Neuronal stem cell (in vitro differentiated cells): ENCODE data around the gene CDH18.

Experiments
- DNase-seq: peaks from one replicate; pipeline ENCODE4 v3.0.0-alpha.2; 2013; ENCODE audit warnings: low spot score
- H2AFZ ChIP-seq: one replicate; pipeline ENCODE4 v1.6.1; 2013; ENCODE audit warnings: mild to moderate bottlenecking, low read length, inconsistent platforms
- H2AK5ac ChIP-seq: 2 replicates; pipeline ENCODE4 v1.6.1; 2013; ENCODE audit warnings: low read depth, mild to moderate bottlenecking, inconsistent platforms, low read length, moderate library complexity, mixed read lengths
- H2BK120ac ChIP-seq: 2 replicates; pipeline ENCODE4 v1.6.1; 2013; ENCODE audit warnings: low read depth, mild to moderate bottlenecking, inconsistent platforms, low read length, moderate library complexity, mixed read lengths
- H2BK12ac ChIP-seq: one replicate; pipeline ENCODE4 v1.6.1; 2013; ENCODE audit warnings: low read length, inconsistent platforms
- H2BK15ac ChIP-seq: 2 replicates; pipeline ENCODE4 v1.6.1; 2013; ENCODE audit warnings: mild to moderate bottlenecking, low read length, inconsistent platforms, mixed read lengths
- H2BK5ac ChIP-seq: one replicate; pipeline ENCODE4 v1.6.1; 2013; ENCODE audit warnings: inconsistent platforms, mild to moderate bottlenecking, low read length, moderate library complexity
- H3K14ac ChIP-seq: one replicate; pipeline ENCODE4 v1.6.1; 2013; ENCODE audit warnings: low read length, inconsistent platforms
- H3K18ac ChIP-seq: 2 replicates; pipeline ENCODE4 v1.6.1; 2013; ENCODE audit warnings: low read length, inconsistent platforms
- H3K23ac ChIP-seq: 2 replicates; pipeline ENCODE4 v1.6.1; 2013; ENCODE audit warnings: low read depth, mild to moderate bottlenecking, mixed read lengths, low read length, inconsistent platforms; ENCODE audit not compliant: poor library complexity
- H3K27ac ChIP-seq: replicated peaks from 3 replicates; pipeline ENCODE4 v1.5.1; 2013; ENCODE audit warnings: low read length, inconsistent platforms
- H3K27me3 ChIP-seq, 3 experiments: 2 replicates each; pipeline ENCODE4 v1.6.1; 2013; ENCODE audit warnings: low read length in 3 of 3, mild to moderate bottlenecking in 2 of 3, inconsistent platforms in 1 of 3, low read depth in 1 of 3, mixed read lengths in 1 of 3, moderate library complexity in 1 of 3; ENCODE audit not compliant: control insufficient read depth in 3 of 3, insufficient read depth in 3 of 3
- H3K36me3 ChIP-seq, 2 donors: replicated peaks in 1 of 2; 2 replicates each; pipeline ENCODE4 v1.6.1; 2013; ENCODE audit warnings: low read length in 2 of 2; ENCODE audit not compliant: control insufficient read depth in 2 of 2, insufficient read depth in 2 of 2
- H3K4ac ChIP-seq: 2 replicates; pipeline ENCODE4 v1.6.1; 2013; ENCODE audit warnings: inconsistent platforms, mild to moderate bottlenecking, low read length, moderate library complexity
- H3K4me1 ChIP-seq, 2 donors: 1 replicate in 1 of 2; 2 replicates in 1 of 2; pipeline ENCODE4 v1.6.1; 2013; ENCODE audit warnings: low read length in 2 of 2, low read depth in 1 of 2; ENCODE audit not compliant: control insufficient read depth in 2 of 2, insufficient read depth in 1 of 2
- H3K4me2 ChIP-seq: one replicate; pipeline ENCODE4 v1.6.1; 2013; ENCODE audit warnings: mild to moderate bottlenecking, low read length, inconsistent platforms; ENCODE audit not compliant: insufficient read depth, poor library complexity, severe bottlenecking
- H3K4me3 ChIP-seq, 2 donors: 2 replicates each; pipeline ENCODE4 v1.5.1; 2013; ENCODE audit warnings: low read length in 2 of 2, mild to moderate bottlenecking in 2 of 2, inconsistent platforms in 1 of 2, moderate library complexity in 1 of 2
- H3K79me1 ChIP-seq: one replicate; pipeline ENCODE4 v1.6.1; 2013; ENCODE audit warnings: low read depth, mild to moderate bottlenecking, inconsistent platforms, low read length, moderate library complexity
- H3K9ac ChIP-seq: one replicate; pipeline ENCODE4 v1.6.1; 2013; ENCODE audit warnings: mild to moderate bottlenecking, low read depth, low read length, inconsistent platforms; ENCODE audit not compliant: poor library complexity
- H3K9me3 ChIP-seq, 2 donors: replicated peaks in 1 of 2; 2 replicates each; pipeline versions ENCODE3 to v1.6.1; 2013; ENCODE audit warnings: low read length in 2 of 2, mild to moderate bottlenecking in 2 of 2, inconsistent platforms in 1 of 2, low read depth in 1 of 2, mixed read lengths in 1 of 2, moderate library complexity in 1 of 2; ENCODE audit not compliant: control insufficient read depth in 2 of 2, insufficient read depth in 1 of 2
- H4K8ac ChIP-seq: one replicate; pipeline ENCODE4 v1.6.1; 2013; ENCODE audit warnings: low read depth, mild to moderate bottlenecking, inconsistent platforms, low read length, moderate library complexity
- H4K91ac ChIP-seq: one replicate; pipeline ENCODE4 v1.6.1; 2013; ENCODE audit warnings: low read length, low read depth, mild to moderate bottlenecking, inconsistent platforms; ENCODE audit not compliant: poor library complexity
- WGBS, 2 donors: extraction: QIAGEN DNeasy Blood & Tissue Kit; methylation state at CpG; one replicate each; pipeline ENCODE4 v1.1.7; 2013; ENCODE audit warnings: missing lambda C conversion rate in 2 of 2, mixed read lengths in 1 of 2; ENCODE audit not compliant: insufficient read length in 2 of 2, insufficient replicate concordance in 1 of 2; ENCODE audit errors: extremely low coverage in 2 of 2; 5-methylcytosine and 5-hydroxymethylcytosine counted together

CDH18 gene

GRCh38 chr5:19479562-19479961 lies 508.4 kb downstream of the CDH18 start:
- Histone ChIP-seq H2BK5ac (no peak overlapping the region), H2BK120ac (no peak overlapping the region), H3K4me2 (no peak overlapping the region), H4K91ac (no peak overlapping the region), H3K4me1 (no peaks in the 10 kb centered on the region), H3K14ac (no peak overlapping the region), H4K8ac (no peak overlapping the region), H3K9ac (no peak overlapping the region), H2AFZ (no peak overlapping the region), H2BK12ac (no peak overlapping the region), H3K36me3 (no peaks in the 10 kb centered on the region), H3K27me3 (peaks cover 0 to under 1% (median 0%) of the 10 kb centered on the region in 3 experiments), H3K18ac (no peak overlapping the region), H3K9me3 (no peaks in the 10 kb centered on the region), H2BK15ac (no peak overlapping the region), H3K4me3 (no peak overlapping the region), H3K79me1 (no peaks in the 10 kb centered on the region), H2AK5ac (no peak overlapping the region), H3K27ac (no peak overlapping the region), H3K4ac (no peak overlapping the region), H3K23ac (no peak overlapping the region)
- WGBS, 2 donors: 100% methylated on average over 2 of the region's 5 CpGs; no CpG with 5 or more reads in 1 of the 2 donors
- no peak for DNase-seq

GRCh38 chr5:19462019-19462418 lies 526.0 kb downstream of the CDH18 start:
- no CpG with 5 or more reads among the region's 1 CpG for WGBS, 2 donors
- Histone ChIP-seq H3K23ac (no peak overlapping the region), H3K4me2 (no peak overlapping the region), H3K27ac (no peak overlapping the region), H3K4ac (no peak overlapping the region), H2BK12ac (no peak overlapping the region), H3K27me3 (no peaks in the 10 kb centered on the region), H3K4me3 (no peak overlapping the region), H2BK120ac (no peak overlapping the region), H3K9me3 (no peaks in the 10 kb centered on the region), H2AK5ac (no peak overlapping the region), H4K91ac (no peak overlapping the region), H3K36me3 (no peaks in the 10 kb centered on the region), H3K79me1 (no peaks in the 10 kb centered on the region), H3K4me1 (no peaks in the 10 kb centered on the region), H3K14ac (no peak overlapping the region), H2BK15ac (no peak overlapping the region), H3K9ac (no peak overlapping the region), H2AFZ (no peak overlapping the region), H2BK5ac (no peak overlapping the region), H3K18ac (no peak overlapping the region), H4K8ac (no peak overlapping the region)
- DNase-seq: no peak

GRCh38 chr5:19424506-19424905 lies 563.5 kb downstream of the CDH18 start:
- Histone ChIP-seq H2BK5ac (no peak overlapping the region), H2AK5ac (no peak overlapping the region), H3K9me3 (no peaks in the 10 kb centered on the region), H4K8ac (no peak overlapping the region), H3K36me3 (no peaks in the 10 kb centered on the region), H3K14ac (no peak overlapping the region), H2BK15ac (no peak overlapping the region), H4K91ac (no peak overlapping the region), H3K4ac (no peak overlapping the region), H2BK12ac (no peak overlapping the region), H3K4me1 (no peaks in the 10 kb centered on the region), H2BK120ac (no peak overlapping the region), H3K4me2 (no peak overlapping the region), H3K27ac (no peak overlapping the region), H3K4me3 (no peak overlapping the region), H2AFZ (no peak overlapping the region), H3K27me3 (no peaks in the 10 kb centered on the region), H3K79me1 (no peaks in the 10 kb centered on the region), H3K18ac (no peak overlapping the region), H3K9ac (no peak overlapping the region), H3K23ac (no peak overlapping the region)
- no peak for DNase-seq
- no CpG with 5 or more reads among the region's 3 CpGs for WGBS, 2 donors
